SK-MEL-5 (cell line): Measurements from ENCODE around the gene FAM180B. TPM values are rescaled to one million over a fixed set of nuclear protein-coding genes. Genes with fewer than 3 reads are reported as not detected.
A peak's percentile ranks its signal among the peaks of the same experiment; 100 is the strongest.
"Not testable (repeated sequence)": the region's sequence is repeated elsewhere in the genome, so short reads cannot be mapped to it uniquely, and the experiment has no call there.

Experiments used
- DNase-seq: peaks from one replicate; pipeline ENCODE4 v3.0.0-alpha.2; 2016; ENCODE audit warnings: low read depth, low spot score
- in situ Hi-C: cut with HindIII; loops from 2 replicates; pipeline ENCODE4 v1.10.0; 2016; ENCODE audit warnings: low sequenced_read_pairs, high pct_unique_total_duplicates, low pct_unique_long_range_greater_than_20kb
- polyA plus RNA-seq, 2 experiments: library from polyadenylated mRNA; depleted of rRNA; stranded (reverse); fragments of >200 nt; gene quantifications; 2 replicates each; pipeline ENCODE4 v1.2.3, GENCODE V29; 2015
- total RNA-seq: library from RNA; depleted of rRNA; stranded (reverse); fragments of >200 nt; shearing (Covaris generic); gene quantifications from 2 replicates; pipeline ENCODE4 v1.2.3, GENCODE V29; 2014; rRNA removed

Gene FAM180B
- total RNA-seq = 0.63 and 0.85 TPM in 2 replicates
- polyA plus RNA-seq (2015; cell fraction: cytosol; rRNA removed) = 0.86 and 1.5 TPM in 2 replicates
- polyA plus RNA-seq (2015; cell fraction: nucleus; rRNA removed) = 2.7 and 4.4 TPM in 2 replicates

GRCh38 chr11:47586098-47586855 lies at the start of gene FAM180B:
TSS of gene FAM180B (plus strand) at chr11:47586678. CDS start at chr11:47586769, 91 bp downstream.
- in situ Hi-C loops = no loop called here
- no peak for DNase-seq

DNA sequence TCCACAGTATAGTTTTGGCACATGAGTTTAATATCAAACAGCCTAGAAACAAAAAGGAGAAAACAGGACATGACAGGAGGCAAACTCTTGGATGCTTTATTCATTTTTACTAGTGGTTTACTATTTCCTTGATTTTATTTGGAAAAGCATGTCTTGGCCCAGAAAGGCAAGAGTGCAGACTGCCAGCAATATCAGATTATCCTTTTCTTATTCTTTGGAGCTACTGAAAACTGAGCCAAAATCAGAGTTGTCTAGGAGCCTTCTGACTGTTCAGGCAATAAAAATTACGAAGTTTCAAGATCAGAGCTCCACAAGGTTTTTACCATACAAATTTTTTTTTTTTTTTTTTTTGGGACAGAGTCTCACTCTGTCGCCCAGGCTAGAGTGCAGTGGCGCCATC lies 49.6 kb upstream of the FAM180B start:
- DNase-seq = no peak
- in situ Hi-C loops = no loop called here

GRCh38 chr11:47538741-47539565 lies 47.5 kb upstream of the FAM180B start:
- in situ Hi-C loops = no loop called here
- no peak for DNase-seq

GRCh38 chr11:47539681-47540039 lies 46.8 kb upstream of the FAM180B start:
- in situ Hi-C loops = no loop called here
- DNase-seq = no peak

DNA sequence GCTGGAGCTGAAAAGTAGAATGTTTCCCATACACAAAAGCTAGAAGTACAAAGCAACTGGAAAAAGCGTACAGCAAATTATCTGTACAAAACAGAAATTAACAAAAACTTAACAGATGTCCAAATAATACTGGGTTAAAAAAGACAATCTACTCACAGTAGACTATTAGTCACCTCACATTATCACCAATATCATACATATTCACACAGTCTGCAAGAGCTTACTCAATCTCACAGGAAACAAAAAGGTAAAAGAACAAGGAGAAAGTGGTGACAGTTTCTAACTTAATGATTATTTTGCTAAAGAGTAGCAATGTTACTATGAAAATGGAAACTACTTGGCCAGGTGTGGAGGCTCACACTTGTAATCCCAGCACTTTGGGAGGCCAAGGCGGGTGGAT lies 45.4 kb upstream of the FAM180B start:
- DNase-seq = no peak
- in situ Hi-C loops = no loop called here

GRCh38 chr11:47545298-47545697 lies 41.2 kb upstream of the FAM180B start:
- DNase-seq = no peak

GRCh38 chr11:47546274-47546673 lies 40.2 kb upstream of the FAM180B start:
- in situ Hi-C loops = not testable (repeated sequence)

More at GRCh38 chr11:47545298-47545697, 41.2 kb upstream of the FAM180B start:
- in situ Hi-C loops = no loop called here

DNA sequence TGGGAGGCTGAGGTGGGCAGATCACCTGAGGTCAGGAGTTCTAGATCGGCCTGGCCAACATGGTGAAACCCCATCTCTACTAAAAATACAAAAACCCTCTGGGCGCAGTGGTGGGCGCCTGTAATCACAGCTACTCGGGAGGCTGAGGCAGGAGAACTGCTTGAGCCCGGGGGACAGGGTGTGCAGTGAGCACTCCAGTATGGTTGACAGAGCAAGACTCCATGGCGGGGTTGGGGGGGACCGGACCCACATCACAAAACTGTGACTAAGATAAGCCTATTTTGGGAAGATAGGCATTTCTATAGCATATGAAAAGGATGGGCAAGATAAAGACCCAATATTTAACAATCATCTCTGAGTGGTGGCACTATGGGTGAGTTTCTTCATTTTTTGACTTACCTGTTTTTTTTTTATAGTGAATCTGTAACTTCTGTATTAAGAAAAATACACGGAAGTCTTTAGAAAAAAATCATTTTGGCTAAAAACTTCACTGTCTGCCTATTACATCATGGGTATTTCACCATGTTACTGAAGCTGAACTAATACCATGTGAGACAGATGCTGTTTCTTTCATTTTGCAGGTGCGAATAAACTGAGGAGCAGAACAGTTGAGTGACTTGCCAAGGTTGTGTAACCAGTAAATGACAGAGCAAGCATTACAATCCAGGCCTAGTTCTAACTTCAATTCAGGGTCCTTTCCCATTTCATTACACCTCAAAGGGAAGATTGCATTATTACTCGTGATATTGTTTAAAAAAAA lies 36.0 kb upstream of the FAM180B start:
- in situ Hi-C loops = no loop called here
- no peak for DNase-seq

More at GRCh38 chr11:47546274-47546673, 40.2 kb upstream of the FAM180B start:
- not testable (repeated sequence) for DNase-seq

DNA sequence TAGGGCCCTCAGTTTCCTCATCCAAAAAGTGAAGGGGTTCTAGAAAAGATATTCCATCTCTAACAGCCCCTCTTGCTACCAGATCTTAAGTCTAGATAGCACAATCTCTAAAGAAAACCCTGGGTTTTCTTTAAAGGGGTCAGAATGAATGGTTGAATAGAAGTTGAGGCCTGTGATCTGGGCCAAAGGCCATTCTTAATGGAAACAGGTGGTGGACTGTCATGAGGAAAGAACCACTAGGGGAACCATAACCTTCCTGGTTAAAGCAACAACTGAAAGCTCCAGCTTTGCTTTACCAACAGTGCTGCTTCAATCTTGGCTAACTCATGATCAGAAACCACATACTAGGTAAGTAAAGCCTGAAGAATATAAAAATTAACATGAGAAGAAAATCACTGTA lies 35.4 kb upstream of the FAM180B start:
- in situ Hi-C loops = no loop called here
- peak; percentile 67 for DNase-seq

DNA sequence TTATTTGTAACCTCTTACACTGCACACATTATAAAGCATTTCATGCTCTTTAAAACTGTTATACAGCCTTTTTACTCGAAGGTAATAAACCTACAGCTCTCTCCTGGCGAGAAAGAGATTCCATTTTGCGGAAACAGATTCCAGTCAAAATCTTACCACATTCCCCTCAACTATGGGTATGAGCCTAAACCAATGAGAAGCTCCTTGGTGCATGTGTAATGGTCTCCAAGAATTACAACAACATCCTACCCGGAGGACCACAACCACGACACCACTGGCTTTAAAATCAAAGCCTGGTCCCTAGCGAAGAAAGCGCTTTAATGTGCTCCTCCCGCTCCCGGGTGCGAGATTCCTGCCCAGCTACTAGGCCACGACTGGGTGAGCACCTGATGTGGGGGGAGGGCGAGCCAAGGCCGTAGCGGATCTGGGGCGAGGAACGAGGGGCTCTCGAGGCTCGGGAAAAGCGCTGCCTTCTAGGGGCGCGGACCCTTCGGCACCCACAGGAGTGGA lies 34.4 kb upstream of the FAM180B start:
- peak; percentile 37 for DNase-seq
- in situ Hi-C loops = no loop called here

DNA sequence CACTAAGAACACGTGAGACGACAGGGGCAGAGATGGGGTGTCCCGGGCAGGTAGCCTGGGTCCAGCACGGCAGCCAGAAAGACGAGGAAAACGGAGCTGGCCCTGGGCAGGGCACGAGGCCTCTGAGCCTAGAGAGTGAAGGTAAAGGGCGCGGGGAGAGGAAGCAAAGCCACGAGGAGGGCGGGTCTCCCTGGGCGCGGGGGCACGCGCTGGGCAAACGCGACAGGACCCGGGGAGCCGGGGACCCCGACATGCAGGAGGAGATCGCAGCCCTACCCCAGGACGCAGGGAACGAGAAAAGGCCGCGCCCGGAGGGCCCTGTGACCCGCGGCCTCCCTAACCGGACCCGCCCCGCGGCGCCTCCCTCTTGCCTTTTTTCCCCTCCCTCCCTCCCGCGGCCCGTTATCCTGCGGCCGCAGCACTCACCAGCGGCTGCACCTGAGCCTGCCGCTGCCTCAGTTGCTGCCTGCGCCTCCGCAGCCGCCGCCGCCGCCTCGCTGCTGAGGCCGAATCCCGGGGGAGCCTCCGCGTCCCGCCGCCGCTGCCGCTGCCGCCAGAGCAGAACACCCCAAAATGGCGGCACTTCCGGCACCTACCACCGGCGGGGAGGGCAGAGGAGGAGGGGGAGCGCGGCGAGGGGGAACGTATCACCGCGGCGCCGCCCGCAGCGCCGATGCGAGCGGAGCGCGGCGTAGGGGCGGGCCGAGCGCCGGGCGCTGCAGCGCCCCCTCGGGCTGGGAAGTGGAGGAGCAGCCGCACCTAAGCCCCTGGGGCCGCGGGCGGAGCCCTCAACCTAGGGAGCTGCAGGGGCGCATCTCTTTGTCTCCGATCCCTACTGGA lies 33.7 kb upstream of the FAM180B start, which contains the start of gene CELF1:
CELF1 (minus strand) TSS at position 567 of the 840 bp plus-strand sequence. CDS start 53,609 bp downstream, outside the sequence.
- in situ Hi-C loops = no loop called here
- DNase-seq = peak; percentile 92

- no peak for DNase-seq
- in situ Hi-C loops = no loop called here
Observed at GRCh38 chr11:47553406-47553743, 33.1 kb upstream of the FAM180B start.

GRCh38 chr11:47557004-47557403 lies 29.5 kb upstream of the FAM180B start:
- DNase-seq, in situ Hi-C loops: not testable (repeated sequence)

- DNase-seq = no peak
- in situ Hi-C loops = no loop called here
Observed at GRCh38 chr11:47558695-47559094, 27.8 kb upstream of the FAM180B start.

- in situ Hi-C loops = no loop called here
- no peak for DNase-seq
Observed at GRCh38 chr11:47560426-47560825, 26.1 kb upstream of the FAM180B start.

DNA sequence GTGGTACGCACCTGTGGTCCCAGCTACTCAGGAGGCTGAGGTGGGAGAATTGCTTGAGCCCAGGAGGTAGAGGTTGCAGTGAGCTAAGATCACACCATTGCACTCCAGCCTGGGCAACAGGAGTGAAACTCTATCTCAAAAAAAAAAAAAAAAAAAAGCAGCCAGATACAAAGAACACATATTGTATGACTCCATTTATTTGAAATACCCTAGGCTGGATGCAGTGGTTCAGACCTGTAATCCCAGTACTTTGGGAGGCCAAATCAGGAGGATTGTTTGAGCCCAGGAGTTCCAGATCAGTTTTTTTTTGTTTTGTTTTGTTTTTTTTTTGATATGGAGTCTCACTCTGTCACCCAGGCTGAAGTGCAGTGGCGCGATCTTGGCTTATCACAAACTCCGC lies 24.1 kb upstream of the FAM180B start:
- in situ Hi-C loops, DNase-seq: not testable (repeated sequence)

- in situ Hi-C loops, DNase-seq: not testable (repeated sequence)
Observed at GRCh38 chr11:47564366-47564765, 22.1 kb upstream of the FAM180B start.
